Measurements from ENCODE around the gene RERE. TPM values are rescaled to one million over a fixed set of nuclear protein-coding genes. Genes with fewer than 3 reads are reported as not detected.

The RERE gene
- total and polyA plus RNA-seq, 2 experiments from 2014 or later: 148 to 170 TPM

- TF ChIP-seq ETS1 (IDR thresholded peaks at IDR 0.05) (no peak), CREB1 (CRISPR knock-in tag; IDR thresholded peaks at IDR 0.05; ENCODE audit: low read depth) (no peak), JUNB (IDR thresholded peaks at IDR 0.05; ENCODE audit: unreplicated experiment) (no peak), ZNF114 (CRISPR knock-in tag; IDR thresholded peaks at IDR 0.05) (no peak), POLR2AphosphoS5 (IDR thresholded peaks at IDR 0.05; ENCODE audit: low read depth) (no peak), REST (IDR thresholded peaks at IDR 0.05; ENCODE audit: unreplicated experiment) (no peak), CTCF (conservative IDR thresholded peaks at IDR 0.05; ENCODE audit: low read depth in 2 of 2) (no peak)
Observed at GRCh38 chr1:8642114-8642513, 175.3 kb downstream of the RERE start (continued).

GRCh38 chr1:8641377-8641997, 176.0 kb downstream of the RERE start:
- no peak overlapping the region for H3K4me3 Mint-ChIP-seq
- H3K79me2 ChIP-seq (replicated peaks; ENCODE audit: insufficient read depth): peaks cover 100% of the 10 kb centered on the region
- H3K4me2 ChIP-seq: no peak overlapping the region
- H4K20me1 ChIP-seq (replicated peaks; ENCODE audit: insufficient read depth): peaks cover 93% of the 10 kb centered on the region
- H3K9me3 Mint-ChIP-seq: no peaks in the 10 kb centered on the region
- DNase-seq (ENCODE audit: low spot score): no peak
- H2AFZ ChIP-seq: no peak overlapping the region
- no peaks in the 10 kb centered on the region for H3K36me3 ChIP-seq (ENCODE audit: insufficient read depth)
- peaks cover 3% of the 10 kb centered on the region for H3K27me3 Mint-ChIP-seq (ENCODE audit: insufficient read depth, low read depth, poor library complexity)
- H3K4me1 ChIP-seq (ENCODE audit: insufficient read depth): peaks cover 24% of the 10 kb centered on the region
- no peaks in the 10 kb centered on the region; the same call in 2 of the 3 replicates for H3K36me3 Mint-ChIP-seq (ENCODE audit: low read depth)
- no peaks in the 10 kb centered on the region for H3K9me2 ChIP-seq (ENCODE audit: insufficient read depth)
- no peak overlapping the region for H3K27ac ChIP-seq (ENCODE audit: low read depth)
- no peak overlapping the region for H3K27ac Mint-ChIP-seq
- H3K27me3 ChIP-seq (ENCODE audit: insufficient read depth): no peaks in the 10 kb centered on the region
- H3K4me1 Mint-ChIP-seq: peaks cover 53% of the 10 kb centered on the region
- peak; percentile 27; the same call in 1 of the 3 replicates for ATAC-seq
- H3F3A ChIP-seq (replicated peaks; ENCODE audit: low read depth): no peaks in the 10 kb centered on the region
- no peak overlapping the region for H3K4me3 ChIP-seq
- TF ChIP-seq NANOG (IDR thresholded peaks at IDR 0.05; ENCODE audit: borderline replicate concordance) (no peak), CTCF (conservative IDR thresholded peaks at IDR 0.05; ENCODE audit: low read depth in 2 of 2) (no peak), REST (IDR thresholded peaks at IDR 0.05; ENCODE audit: unreplicated experiment) (no peak), CREB1 (CRISPR knock-in tag; IDR thresholded peaks at IDR 0.05; ENCODE audit: low read depth) (no peak), EZH2 (IDR thresholded peaks at IDR 0.05; ENCODE audit: low read depth, unreplicated experiment) (no peak), STAT1 (IDR thresholded peaks at IDR 0.05; ENCODE audit: unreplicated experiment) (no peak), POLR2AphosphoS5 (IDR thresholded peaks at IDR 0.05; ENCODE audit: low read depth) (no peak), JUNB (IDR thresholded peaks at IDR 0.05; ENCODE audit: unreplicated experiment) (no peak)
